ENCODE measurements around the gene TGFB3. TPM values are rescaled to one million over a fixed set of nuclear protein-coding genes. Genes with fewer than 3 reads are reported as not detected.

Gene TGFB3
- total RNA-seq, 6 experiments from 2014 or later, result 4.3 to 60.1 (median 6.5) TPM

- H3K27me3 ChIP-seq, result no peaks in the 10 kb centered on the region
- H3K36me3 ChIP-seq, result peaks cover 0 to 5% (median 0%) of the 10 kb centered on the region in 4 donors
- 97% methylated on average over 3 of the region's 3 CpGs for WGBS (ENCODE audit: insufficient coverage, low coverage, low lambda C conversion rate, missing lambda C conversion rate)
- H3K4me1 ChIP-seq, result no peaks in the 10 kb centered on the region
- H3K9me3 ChIP-seq, result no peaks in the 10 kb centered on the region
- no peak for TF ChIP-seq POLR2A (IDR thresholded peaks at IDR 0.05)
- TF ChIP-seq CTCF (IDR thresholded peaks at IDR 0.05), result no peak
- intact Hi-C loops (cut with DNase I), result no loop called here
- ATAC-seq (no peak), DNase-seq (no peak)
- no peak overlapping the region for H3K4me3 ChIP-seq
- H3K27ac ChIP-seq, result no peak overlapping the region
Measured at GRCh38 chr14:75952489-75952888, 29.3 kb downstream of the TGFB3 start.

GRCh38 chr14:75946785-75947184 lies 35.0 kb downstream of the TGFB3 start:
- H3K4me1 ChIP-seq, result no peaks in the 10 kb centered on the region
- no peak for TF ChIP-seq POLR2A (IDR thresholded peaks at IDR 0.05)
- no peak for TF ChIP-seq CTCF (IDR thresholded peaks at IDR 0.05)
- no peaks in the 10 kb centered on the region for H3K9me3 ChIP-seq
- ATAC-seq (no peak), DNase-seq (no peak)
- H3K27me3 ChIP-seq, result no peaks in the 10 kb centered on the region
- no peak overlapping the region for H3K4me3 ChIP-seq
- intact Hi-C loops (cut with DNase I), result no loop called here
- H3K36me3 ChIP-seq, result no peaks in the 10 kb centered on the region
- WGBS (ENCODE audit: insufficient coverage, low coverage, low lambda C conversion rate, missing lambda C conversion rate), result 93% methylated on average over 5 of the region's 5 CpGs
- no peak overlapping the region for H3K27ac ChIP-seq

GRCh38 chr14:75944607-75945241 lies 37.1 kb downstream of the TGFB3 start:
- DNase-seq, result no peak
- no peak for ATAC-seq
- no peak overlapping the region for H3K4me3 ChIP-seq
- intact Hi-C loops (cut with DNase I), result no loop called here
- no peaks in the 10 kb centered on the region for H3K9me3 ChIP-seq
- 100% methylated on average over 4 of the region's 4 CpGs for WGBS (ENCODE audit: insufficient coverage, low coverage, low lambda C conversion rate, missing lambda C conversion rate)
- TF ChIP-seq CTCF (IDR thresholded peaks at IDR 0.05) (no peak), POLR2A (IDR thresholded peaks at IDR 0.05) (no peak)
- H3K27ac ChIP-seq, result no peak overlapping the region
- H3K4me1 ChIP-seq, result no peaks in the 10 kb centered on the region
- H3K36me3 ChIP-seq, result no peaks in the 10 kb centered on the region
- no peaks in the 10 kb centered on the region for H3K27me3 ChIP-seq

DNA sequence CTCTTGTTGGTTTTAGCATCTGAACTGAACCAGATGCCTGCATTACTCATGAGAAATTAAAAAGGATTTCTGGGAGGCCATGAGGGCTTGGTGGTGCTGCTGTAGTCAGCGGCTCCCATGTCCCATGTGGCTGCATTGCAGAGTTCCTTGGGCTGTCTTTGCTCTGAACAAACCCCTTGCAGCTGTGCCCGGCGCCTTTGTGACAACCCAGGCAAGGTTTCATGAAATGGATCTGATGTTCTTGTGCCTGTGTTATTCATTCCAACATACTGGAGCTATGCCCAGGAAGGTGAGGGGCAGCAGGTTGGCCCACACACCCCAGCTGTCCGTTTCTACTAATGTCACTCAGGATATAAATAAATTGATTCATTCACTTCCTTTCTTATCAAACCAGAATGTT lies 40.8 kb downstream of the TGFB3 start:
- H3K9me3 ChIP-seq, result no peaks in the 10 kb centered on the region
- TF ChIP-seq CTCF (IDR thresholded peaks at IDR 0.05), result no peak
- no peak for TF ChIP-seq POLR2A (IDR thresholded peaks at IDR 0.05)
- no peak for ATAC-seq
- H3K27ac ChIP-seq, result no peak overlapping the region
- no peak overlapping the region for H3K4me3 ChIP-seq
- intact Hi-C loops (cut with DNase I), result no loop called here
- H3K4me1 ChIP-seq, result no peaks in the 10 kb centered on the region
- H3K27me3 ChIP-seq, result no peaks in the 10 kb centered on the region
- no peak for DNase-seq
- 82% methylated on average over 3 of the region's 4 CpGs for WGBS (ENCODE audit: insufficient coverage, low coverage, low lambda C conversion rate, missing lambda C conversion rate)
- H3K36me3 ChIP-seq, result no peaks in the 10 kb centered on the region

- H3K27me3 ChIP-seq, result no peaks in the 10 kb centered on the region
- ATAC-seq, result no peak
- no peaks in the 10 kb centered on the region for H3K4me1 ChIP-seq
- H3K4me3 ChIP-seq, result no peak overlapping the region
- no peak for DNase-seq
- WGBS (ENCODE audit: insufficient coverage, low coverage, low lambda C conversion rate, missing lambda C conversion rate), result 83% methylated on average over 1 of the region's 1 CpG
- no peaks in the 10 kb centered on the region for H3K36me3 ChIP-seq
- TF ChIP-seq POLR2A (IDR thresholded peaks at IDR 0.05), result no peak
- TF ChIP-seq CTCF (IDR thresholded peaks at IDR 0.05), result no peak
- intact Hi-C loops (cut with DNase I), result no loop called here
- H3K27ac ChIP-seq, result no peak overlapping the region
- H3K9me3 ChIP-seq, result no peaks in the 10 kb centered on the region
Measured at GRCh38 chr14:75939200-75939599, 42.6 kb downstream of the TGFB3 start.
